NOMO-1 (cell line): ENCODE measurements around the gene THSD4.
A peak's percentile ranks its signal among the peaks of the same experiment; 100 is the strongest.

Source experiments
- DNase-seq, 2 experiments: peaks; one replicate each; lab custom pipeline; 2025; ENCODE audit not compliant: unreplicated experiment in 2 of 2; lab: John Stamatoyannopoulos, UW

The THSD4 gene

DNA sequence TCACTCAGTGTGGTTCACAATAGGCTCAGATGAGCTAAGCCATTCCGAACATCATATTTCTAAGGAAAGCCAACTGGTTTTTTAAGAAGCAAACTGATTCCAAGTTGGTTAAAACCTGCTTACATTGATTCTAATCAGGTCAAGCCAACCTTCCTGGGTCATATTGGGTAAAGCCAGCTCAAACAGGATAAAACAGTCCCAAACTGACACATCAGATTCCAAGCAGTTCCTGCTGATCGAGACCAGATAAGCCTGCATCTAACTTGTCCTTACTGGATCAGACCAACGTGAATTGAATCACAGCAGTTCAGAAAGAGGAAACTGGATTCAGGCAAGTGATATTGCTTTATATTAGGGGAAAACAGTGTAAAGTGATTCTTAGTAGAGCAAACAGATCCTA lies 18.6 kb upstream of the THSD4 start:
- no peak for DNase-seq

DNA sequence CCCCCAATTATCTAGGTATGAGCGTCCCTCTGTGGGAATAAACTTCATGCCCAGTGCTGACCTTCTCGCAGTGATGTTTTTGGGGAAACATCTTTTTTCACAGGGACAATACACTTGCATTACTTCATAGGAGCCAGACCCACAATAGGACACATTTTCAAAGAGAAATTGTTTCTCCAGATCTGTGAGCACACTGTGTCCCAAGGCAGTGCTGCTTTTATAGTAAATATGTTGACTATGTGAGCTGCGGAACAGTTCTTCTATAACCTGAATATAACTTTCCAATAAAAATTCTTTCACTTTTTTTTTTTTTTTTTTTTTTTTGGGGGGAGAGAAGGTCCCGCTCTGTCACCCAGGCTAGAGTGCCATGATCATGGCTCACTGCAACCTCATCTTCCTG lies 17.4 kb upstream of the THSD4 start:
- DNase-seq = no peak

DNA sequence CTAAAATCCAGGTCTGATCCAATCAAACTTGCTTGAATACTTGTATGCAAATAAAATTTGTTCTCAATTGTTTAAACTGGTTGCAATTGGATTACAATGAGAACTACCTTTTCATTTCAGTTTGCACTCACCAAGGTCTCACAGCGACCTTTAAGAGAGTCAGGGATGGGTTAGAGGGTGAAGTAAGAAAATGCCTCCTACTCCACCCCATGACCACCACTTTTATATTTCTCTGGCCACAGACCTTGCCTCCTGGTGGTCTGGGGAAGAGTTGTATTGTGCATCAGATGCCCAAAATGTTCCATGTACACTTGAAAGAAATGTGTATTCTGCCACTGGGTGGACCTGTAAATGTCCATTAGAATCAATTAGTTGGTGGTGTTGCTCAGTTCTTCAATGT lies 16.4 kb upstream of the THSD4 start:
- DNase-seq = no peak

- DNase-seq = peak in 1 of 2 experiments; percentile 19
These were observed 12.1 kb upstream of the THSD4 start for GRCh38 chr15:71103102-71103676.

- DNase-seq = no peak
These were observed 10.6 kb upstream of the THSD4 start for GRCh38 chr15:71104636-71105035.

DNA sequence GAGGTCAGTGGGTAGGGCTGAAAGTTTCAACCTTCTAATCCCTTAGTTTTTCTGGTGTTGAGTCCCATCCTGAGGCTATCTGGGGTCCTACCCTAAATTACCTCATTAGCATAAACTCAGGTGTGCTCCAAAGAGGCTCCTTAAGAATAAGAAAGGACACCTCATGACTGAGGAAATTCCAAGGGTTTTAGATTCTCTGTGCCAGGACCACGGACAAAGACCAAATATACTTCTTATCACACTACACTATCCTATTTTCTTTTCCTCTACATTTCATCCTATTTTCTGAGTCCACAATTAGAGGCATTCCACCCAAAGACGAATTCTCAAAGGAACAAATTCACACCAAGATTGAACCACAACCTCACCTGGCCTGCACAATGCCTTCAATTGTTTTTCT lies 9.8 kb upstream of the THSD4 start:
- no peak for DNase-seq

DNA sequence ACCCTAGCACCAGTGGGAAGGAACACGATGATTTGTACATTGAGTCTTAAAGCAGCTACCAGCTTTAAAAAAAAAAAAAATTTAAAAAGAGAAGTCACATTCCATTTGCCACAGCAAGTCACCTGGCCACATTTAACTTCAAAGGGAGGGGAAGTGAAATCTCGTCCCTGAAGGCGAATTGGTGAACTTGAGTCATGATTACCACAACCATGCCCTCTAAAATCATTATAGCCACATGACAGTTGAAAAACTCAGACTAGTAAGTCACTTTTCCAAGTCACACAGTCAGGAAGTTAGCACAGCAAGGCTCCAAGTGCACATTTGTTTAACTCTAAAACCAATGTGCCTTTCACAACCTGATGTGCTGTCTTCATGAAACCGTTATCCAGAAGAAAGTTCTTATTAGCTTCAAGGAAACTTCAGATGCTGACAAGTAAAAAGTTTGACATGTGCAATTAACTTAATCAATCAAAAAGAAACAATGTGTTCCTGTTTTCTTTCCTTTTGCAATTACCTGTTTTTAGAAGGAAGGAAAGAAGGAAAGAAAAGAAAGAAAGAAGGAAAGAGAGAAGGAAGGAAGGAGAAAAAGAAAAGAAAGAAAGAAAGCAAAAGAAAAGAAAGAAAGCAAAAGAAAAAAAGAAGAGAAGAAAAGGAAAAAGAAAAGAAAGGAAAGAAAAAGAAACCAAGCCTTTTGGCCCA lies 8.3 kb upstream of the THSD4 start:
- peak; percentile 18 to 67 for DNase-seq

GRCh38 chr15:71107501-71107815 lies 7.8 kb upstream of the THSD4 start:
- DNase-seq = no peak

- no peak for DNase-seq
These were observed 6.1 kb upstream of the THSD4 start for GRCh38 chr15:71109130-71109529.

DNA sequence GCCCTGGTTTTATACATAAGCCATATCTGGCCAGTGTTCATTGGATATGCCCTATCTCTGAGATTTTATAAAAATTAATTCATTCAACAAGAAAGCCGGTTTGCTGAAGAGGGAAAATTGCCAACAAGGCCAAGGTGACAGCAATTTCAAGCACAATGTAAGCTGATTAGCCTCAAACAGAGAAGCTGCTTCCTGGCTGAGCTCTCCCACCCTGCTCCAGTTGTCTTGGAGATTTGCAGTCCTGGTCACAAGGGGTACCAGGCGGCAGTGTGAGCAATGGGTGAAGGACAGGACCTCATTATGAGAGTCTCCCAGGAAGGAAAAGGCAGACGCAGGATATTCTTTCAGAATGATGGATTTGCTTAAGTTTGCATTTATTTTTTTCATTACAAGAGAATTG lies 5.4 kb upstream of the THSD4 start:
- DNase-seq = no peak

DNA sequence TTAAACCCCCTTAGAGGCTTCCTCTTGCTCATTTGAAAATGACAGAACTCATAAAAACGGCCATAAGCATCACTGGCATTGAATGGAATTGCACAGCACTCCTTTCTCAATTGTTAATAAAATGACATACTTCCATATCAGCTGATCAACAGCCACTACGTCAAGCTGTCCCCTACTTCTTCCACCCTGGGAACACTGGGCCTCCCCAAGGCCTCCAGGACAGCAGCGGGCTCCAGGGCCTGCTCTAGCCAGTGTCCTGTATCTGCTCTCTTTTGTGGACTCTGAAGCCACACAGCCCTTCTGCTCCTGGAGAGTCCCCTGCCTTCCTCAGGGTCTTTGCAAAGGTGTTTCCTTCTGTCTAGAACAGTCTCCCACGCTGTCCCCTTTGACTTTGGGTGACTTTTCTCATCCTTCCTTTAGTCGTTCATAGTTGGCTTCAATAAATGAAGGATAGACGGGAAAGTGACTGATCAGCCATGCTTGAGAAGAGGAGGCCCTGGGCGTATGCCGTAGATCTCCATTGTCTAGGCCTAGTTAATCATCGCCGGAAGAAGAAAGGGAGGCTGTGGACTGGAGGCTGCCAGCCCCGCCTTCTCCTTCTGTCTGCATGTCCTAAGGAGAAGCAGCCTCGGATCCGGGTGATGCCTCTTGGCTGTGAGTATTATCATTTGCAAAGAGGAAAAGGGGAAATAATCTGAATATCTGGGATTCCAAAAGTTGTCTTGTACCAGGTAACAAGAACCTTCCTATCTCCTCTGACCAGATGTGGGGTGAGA lies 4.7 kb upstream of the THSD4 start:
- no peak for DNase-seq

DNA sequence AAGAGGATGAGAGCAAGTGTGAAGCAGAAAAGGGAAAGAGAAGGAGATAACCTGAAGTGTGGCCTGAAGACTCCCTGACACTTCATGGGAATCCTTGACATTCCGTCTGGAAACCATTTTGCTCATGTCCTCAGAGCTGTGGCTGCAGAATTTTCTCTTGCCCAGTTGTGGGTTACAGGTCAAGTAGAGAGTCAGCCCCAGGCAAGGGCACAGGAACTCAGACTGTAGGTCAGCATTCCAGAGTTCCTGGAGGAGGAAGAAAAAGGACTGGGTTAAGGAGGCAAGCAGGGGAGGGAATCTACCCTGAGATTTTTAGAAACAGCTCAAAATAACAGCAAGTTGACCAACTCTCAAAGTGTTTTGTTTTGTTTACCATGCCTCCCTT lies 4.1 kb upstream of the THSD4 start:
- no peak for DNase-seq

DNA sequence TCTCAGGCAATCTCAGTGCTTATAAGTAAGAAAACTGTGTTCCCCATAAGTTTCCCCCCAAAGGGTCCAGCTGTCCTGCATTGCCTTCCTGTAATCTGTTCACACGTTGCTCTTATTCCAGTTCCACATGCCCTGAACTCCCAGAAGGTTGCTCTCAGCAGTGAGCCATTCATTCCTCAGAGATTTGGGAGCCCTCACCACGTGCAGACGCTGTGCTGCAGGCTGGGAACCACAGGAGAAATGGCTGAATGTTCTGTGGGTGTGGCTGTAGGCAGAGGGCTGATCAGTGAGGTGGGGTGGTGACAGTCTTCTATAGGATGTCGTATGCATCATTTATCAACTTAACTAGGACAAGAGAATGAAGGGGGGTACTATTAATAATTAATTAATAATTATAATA lies 3.3 kb upstream of the THSD4 start:
- no peak for DNase-seq

GRCh38 chr15:71112429-71112828 lies 2.8 kb upstream of the THSD4 start:
- no peak for DNase-seq

DNA sequence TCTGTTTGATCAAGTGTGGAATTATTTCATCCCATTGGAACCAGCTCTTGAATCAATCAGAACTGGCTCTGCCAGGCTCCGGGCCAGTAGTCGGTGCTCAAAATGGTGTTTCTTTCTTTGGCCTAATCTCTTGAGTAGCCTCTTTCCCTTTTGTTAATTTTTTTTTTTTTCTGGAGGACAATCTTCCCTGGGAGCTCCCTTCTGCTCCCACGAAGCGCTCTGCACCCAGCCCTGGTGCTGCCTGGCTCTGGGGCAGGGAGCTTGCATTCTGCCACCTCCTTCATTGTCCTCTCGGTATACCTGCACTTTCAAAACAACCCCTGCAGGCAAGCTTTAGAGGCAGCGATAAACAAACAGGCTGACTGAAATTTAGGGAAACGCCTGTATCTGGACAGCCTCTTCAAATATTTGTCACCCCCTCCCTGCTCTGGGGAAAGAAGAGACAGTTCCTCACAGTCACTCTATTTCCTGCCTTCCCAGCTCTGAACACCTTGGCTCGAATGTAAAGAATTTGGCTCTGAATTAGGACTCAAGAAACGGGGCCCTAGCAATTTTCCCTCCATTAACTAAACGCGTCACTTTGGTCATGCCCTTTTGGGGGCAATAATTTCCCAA lies 1.1 kb upstream of the THSD4 start:
- no peak for DNase-seq

GRCh38 chr15:71115567-71116351 lies 488 bp downstream of the THSD4 start:
- DNase-seq = peak; percentile 38

GRCh38 chr15:71116366-71116765 lies 1.1 kb downstream of the THSD4 start:
- no peak for DNase-seq

GRCh38 chr15:71116942-71117341 lies 1.7 kb downstream of the THSD4 start:
- no peak for DNase-seq

GRCh38 chr15:71117714-71118305 lies 2.5 kb downstream of the THSD4 start:
- peak; percentile 6 to 25 for DNase-seq

DNA sequence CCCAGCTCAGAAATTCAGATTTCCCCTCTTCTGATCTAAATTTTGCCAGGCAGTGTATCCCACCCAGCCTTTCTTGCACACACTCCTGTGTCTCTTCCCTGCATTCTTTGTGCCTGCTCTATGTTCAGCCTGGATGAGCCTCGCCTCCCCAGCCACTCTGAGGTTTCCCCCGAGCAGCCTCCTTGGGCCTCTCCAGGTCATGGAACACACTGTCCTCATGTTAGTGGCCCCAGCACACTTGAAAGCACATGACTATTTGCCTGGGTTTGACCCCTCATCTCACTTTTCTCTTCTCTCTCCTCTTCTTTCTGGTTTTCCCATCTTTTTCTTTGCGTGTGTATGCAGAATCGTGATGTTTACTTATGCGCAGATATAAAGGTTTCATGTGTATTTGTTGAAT lies 3.1 kb downstream of the THSD4 start:
- no peak for DNase-seq
